ENCODE data around the gene NRXN2.
"Not testable (repeated sequence)": the region's sequence is repeated elsewhere in the genome, so short reads cannot be mapped to it uniquely, and the experiment has no call there.

NRXN2 gene

DNA sequence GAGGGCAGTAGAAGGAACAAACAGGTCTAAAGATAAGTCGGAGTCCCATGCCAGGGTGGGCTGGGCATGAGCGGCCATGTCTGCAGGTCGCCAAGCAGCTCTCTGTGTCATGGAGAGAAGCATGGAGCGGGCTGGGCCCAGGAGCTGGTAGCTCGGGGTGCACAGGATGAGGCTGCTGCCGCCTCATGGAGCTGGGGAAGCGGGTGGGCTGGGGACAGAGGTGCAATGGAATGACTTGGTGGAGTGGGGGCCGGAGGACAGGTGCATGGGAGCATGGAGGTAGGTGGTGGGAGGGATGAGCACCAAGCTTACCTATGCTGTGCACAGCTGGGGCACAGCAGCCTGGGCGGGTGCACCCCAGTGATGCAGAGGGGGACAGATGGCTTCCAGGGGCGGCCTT, 3.6 kb downstream of the NRXN2 start:
- no peak for DNase-seq

DNA sequence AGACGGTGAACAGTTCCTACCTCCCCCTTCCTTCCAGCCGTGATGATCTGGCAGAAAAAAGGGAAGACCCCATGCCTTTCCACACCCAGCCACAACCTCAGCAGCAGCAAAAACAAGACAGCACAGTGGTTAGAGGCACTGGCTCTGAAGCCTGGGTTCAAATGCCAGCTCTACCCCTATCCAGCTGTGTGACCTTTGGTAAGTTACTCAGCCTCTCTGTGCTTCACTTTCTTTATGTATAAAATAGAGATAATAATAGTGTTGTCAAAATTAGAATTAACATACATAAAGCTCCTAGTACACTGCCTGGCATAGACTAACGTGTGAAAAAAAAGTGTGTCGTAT, 4.2 kb downstream of the NRXN2 start:
- no peak for DNase-seq

DNA sequence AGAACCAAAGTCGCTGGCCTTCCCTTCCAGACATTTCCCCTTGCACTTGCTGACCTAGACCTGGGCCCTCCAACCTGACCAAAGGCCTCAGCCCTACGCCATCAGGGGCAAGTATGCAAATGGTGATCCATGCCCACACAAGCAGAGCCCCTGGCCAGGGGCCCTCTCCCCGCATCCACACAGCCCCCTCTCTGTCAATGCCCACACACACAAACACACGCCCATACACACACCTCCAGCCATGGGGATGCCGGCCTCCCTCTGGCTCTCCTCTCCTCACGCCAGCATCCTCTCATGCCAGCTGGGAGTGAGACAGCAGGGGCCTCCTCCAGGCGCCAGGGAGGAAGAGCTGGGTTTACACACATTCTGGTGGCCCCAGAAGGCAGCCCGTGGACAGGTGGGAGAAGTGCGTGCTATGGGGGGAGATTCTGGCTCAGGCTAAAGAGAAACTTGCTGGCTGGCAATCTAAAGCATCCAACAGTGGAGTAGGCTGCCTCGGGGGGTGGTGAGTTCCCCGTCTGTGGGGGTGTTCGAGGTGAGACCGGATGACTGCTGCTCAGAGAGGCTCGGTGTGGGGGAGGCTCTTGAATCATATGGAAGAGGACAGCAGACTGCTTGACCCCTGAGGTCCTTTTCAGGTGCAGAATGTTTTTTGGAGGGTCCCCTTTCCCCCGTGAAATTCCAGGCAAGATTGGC, 4.8 kb downstream of the NRXN2 start:
- DNase-seq: no peak

GRCh38 chr11:64717268-64717578, 5.8 kb downstream of the NRXN2 start:
- DNase-seq: no peak

DNA sequence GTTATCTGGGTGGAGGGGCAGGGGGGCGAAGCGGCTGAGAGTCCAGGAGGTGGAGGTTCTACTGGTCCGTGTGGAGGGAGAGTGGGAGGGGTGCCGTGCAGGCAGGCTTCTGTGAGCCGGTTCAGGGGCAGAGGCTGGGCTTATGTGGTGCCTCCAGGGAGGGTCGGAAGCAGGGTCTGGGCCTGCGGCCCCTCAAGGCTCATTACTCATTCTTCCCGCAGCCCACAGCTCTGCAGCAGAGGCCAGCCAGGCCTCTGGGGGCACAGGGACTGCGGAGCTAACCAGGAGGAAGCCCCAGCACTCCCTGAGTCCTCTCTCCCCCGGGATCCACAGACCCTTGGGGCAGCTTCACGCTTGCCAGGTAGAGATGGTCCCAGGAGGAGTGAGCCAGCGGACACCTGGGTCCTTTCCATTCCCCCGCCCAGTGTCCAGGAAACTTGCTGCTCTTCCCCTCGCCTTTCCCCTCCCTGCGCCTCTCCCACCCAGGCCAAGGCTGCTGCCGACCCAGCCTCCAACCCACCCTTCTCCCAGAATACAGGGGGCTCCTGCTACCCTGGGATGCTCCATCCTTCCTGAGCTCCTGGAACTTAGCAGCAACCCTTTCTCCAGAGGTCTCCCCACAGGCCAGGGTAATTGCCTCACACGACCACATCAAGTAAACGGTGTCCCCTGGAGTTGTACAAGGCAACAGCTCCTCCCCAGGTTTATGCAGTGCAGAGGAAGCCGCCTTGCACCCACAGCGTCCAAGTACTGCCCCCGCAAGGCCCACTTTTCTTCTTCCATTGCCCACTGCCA, 6.3 kb downstream of the NRXN2 start:
- DNase-seq: no peak

DNA sequence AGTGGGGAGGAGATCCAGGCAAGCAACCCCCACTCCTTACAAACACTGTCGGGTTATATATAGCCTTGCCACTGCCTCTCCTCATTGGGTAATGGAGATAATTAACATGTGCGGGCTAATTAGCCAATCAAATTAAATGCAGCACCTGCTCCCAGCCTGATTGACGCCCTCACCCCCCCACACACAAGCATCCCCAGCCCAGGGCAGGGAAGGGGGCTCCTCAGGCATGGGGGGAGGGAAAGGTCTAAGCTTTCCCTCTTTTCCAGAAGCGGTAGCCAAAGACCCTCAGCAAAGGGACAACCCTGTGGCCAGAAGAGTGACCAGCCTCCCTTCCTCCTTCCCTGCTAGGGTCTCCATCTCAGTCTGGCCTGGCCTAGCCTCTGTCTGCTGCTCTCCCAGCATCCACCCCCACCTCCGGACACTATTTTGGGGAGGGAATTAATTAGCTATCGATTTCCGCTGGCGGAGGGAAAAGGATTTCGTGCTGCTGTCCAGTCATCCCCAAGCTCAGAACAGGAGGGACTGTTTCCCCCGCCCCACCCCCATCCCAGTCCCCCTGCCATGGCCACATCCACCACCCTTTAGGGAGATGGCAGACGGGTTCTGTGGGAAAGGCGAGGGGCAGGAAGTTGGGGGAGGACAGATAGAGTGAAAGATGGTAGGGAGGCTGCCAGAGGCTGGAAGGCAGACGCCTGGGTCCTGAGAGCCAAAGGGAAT, 7.1 kb downstream of the NRXN2 start:
- no peak for DNase-seq

DNA sequence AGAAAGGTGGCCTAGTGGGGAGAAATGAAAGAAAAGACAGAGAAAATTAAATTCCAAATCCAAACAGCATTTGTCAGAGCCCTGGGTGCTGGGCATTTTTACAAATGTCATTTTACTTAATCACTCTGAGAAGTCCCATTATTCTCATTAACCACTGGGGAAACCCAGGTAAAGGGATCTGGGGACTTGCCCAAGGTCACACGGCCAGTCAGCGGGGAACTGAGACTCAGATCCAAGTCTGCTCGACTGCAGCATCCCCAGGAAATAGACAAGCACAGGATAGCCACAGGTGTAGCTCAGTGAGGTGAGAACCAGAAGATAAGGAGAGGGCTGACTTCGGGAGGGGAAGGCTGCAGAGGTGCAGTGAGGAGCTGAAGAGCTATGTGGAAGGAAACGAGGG, 7.9 kb downstream of the NRXN2 start:
- no peak for DNase-seq

GRCh38 chr11:64714666-64715065, 8.3 kb downstream of the NRXN2 start:
- DNase-seq: no peak

GRCh38 chr11:64713781-64714363, 9.1 kb downstream of the NRXN2 start:
- DNase-seq: no peak

DNA sequence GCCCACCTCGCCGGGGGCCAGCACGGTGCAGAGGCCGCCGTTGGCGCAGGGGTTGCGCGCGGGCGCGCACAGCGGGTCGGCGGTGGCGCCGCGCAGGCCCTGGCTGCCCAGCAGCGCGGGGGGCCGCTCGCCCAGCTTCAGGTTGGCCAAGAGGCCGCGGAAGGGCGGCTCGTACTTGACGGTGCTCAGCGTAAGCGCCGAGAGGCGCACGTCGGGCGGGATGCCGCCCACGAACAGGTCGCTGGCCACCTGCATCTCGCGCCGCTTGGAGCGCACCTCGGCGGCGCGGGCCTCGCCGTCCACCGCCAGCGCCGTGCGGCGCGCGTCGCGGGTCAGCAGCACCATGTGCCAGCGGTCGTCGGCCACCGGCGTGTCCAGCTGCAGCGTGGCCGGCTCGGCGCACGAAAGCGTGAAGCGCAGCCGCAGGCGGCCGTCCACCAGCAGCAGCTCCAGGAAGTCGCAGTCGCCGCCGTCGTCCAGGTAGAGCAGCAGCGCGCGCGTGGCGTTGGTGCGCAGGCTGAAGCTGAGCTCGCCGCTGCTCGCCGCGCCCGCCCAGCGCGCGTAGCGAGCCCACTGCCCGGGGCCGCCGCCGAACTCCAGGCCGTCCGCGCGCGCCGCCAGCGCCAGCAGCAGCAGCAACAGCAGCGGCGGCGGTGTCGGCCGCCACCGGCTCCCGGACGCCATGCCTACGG, 9.8 kb downstream of the NRXN2 start:
- DNase-seq: no peak

DNA sequence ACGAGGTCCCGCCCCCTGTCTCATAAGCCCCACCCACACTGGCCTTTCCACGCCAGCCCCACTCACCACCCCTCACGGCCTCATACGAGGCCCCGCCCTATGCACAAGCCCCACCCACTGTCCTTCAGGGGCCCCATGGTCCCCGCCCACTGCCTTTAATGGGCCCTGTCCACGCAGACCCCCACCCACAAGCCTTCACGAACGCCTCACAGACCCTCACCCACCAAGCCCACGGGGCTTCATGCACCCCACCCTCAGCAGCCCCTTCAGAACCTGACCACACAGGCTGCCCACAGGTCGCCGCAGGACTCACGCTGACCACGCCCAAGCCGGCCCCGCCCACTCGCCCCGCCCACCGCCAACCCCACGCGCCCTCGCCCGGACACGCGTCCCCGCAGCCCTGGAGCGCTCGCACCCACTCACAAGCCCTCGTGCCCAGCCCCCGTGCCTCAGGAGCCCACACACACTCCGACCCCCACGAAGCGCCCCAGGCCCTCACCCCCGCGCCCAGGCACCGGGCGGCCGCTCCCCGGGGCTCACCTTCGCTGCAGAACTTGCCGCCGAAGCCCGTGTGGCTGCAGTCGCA, 10.5 kb downstream of the NRXN2 start:
- no peak for DNase-seq

- no peak for DNase-seq
These were observed 11.0 kb downstream of the NRXN2 start for GRCh38 chr11:64711956-64712362.

DNA sequence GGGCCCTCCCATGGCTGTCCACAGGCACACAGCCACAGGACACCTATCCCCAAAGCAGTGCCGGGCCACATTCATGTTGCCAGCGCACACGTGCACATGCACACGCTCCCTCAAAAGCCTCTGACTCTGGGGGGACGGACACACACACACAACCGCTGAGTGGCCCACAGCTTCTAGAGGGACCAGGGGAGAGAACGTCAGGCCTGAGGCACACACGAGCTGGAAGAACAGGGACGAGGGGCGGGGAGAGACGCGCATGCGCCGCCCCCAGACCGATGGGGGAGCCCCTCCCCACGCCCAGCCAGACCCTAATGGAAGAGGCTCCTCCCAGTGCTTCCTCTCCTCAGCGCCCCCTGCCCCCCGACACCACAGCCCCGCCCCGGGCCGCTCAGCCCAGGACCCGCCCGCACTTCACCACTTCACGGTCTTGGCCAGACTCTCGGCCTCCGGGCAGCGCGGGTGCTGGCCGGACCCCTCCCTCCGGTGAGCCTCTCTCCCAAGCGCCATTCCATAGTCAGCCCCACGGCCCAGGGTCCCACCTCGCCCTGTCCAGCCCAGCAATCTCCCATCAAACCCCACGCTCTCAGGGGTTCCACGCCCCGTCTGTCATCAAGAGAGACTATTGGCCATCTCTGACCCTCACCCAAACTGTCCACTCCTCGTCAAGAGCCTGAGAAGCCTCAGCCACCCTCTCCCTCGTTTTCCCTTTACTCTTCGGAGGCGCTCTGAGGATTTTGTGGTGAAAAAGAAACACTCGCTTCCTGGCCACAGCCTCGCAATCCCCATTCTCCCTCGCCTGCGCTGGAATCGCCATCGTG, 11.7 kb downstream of the NRXN2 start:
- DNase-seq: no peak

- no peak for DNase-seq
These were observed 12.4 kb downstream of the NRXN2 start for GRCh38 chr11:64710418-64711137.

GRCh38 chr11:64705501-64705900, 17.5 kb downstream of the NRXN2 start:
- DNase-seq: no peak

DNA sequence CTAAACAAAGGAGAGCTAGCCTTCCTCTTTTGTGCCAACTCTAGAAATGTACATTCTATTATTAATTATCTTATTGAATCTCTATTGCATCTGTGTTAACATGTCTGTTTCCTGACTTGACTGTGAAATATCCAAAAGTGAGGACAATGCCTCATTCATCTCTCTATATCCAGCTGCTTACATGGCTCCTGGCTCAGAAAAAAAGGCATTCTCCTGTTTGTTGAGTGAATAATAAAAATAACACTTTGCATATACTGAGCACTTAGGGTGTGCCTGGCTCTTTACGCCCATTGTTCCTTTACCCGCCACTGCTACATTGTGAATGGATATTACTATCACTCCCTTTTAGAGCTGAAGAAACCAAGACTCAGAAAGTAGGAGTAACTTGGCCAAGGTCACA, 19.9 kb downstream of the NRXN2 start:
- DNase-seq: no peak

GRCh38 chr11:64701956-64702355, 21.0 kb downstream of the NRXN2 start:
- DNase-seq: not testable (repeated sequence)

DNA sequence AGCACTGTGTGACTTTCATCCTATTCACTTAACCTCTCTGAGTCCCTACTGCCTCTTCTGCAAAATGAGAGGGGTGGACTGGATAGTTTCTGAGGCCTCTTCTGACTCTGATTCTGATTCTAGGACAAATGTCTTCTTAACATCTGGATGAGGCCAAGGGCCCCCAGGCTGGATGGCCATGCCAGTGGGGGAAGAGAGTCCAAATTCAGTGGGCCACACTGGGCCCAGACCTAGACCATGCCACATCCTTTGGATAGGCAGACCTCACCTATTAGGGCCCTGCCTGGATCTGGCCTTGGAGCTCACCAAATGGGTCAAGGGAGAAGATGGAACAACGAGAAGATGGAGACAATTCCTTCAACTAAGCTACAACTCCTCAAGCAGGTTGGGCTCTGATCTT, 24.6 kb downstream of the NRXN2 start:
- no peak for DNase-seq

GRCh38 chr11:64697663-64698375, 25.2 kb downstream of the NRXN2 start:
- no peak for DNase-seq

DNA sequence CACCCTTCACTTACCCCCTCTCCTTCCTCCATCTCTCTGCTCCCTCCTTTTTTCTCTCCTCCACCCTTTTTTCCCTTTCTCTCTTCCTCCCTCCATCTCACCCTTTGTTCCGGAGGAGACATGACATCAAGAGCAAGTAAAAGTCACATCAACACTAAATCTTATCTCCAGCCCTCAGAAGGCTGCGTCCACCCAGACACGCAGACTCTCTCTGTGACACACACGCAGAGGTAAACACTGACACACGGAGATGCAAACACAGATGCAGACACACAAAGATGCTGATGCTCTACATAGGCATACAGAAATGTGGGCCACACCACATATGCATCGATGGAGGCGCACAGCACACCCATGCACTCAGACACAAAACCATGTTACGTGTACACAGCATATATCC, 27.0 kb downstream of the NRXN2 start:
- no peak for DNase-seq

DNA sequence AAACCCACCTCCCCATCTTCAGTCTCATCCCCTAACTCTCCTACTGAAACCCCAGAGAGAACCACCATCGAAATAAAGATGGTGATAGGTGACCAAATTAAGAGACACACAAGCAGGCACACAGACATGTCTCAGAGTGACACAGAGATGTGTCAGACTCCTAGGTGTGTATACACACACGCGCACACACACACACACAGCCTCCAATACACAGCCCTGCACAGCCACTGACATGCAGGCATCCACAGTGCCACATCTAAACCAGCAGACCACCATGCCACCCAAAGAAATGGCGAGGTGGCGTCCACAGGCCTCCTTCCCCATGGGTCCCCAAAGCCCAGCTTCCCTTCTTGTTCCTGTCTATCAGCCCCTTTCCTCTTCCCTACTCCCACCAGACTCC, 27.4 kb downstream of the NRXN2 start:
- DNase-seq: no peak
